Pancreas (tissue), 10 donors: ENCODE results near the gene ANTKMT. TPM values are rescaled to one million over a fixed set of nuclear protein-coding genes. Genes with fewer than 3 reads are reported as not detected.

ENCODE experiments used
- ATAC-seq, 4 donors: fragments of 200-7000 bp; cut with Tn5 transposase; one replicate each; pipeline versions ENCODE4 v1.8.0 to v1.9.1; 2020; ENCODE audit warnings: mild to moderate bottlenecking in 4 of 4, moderate library complexity in 4 of 4
- DNase-seq, 6 donors: peaks; one replicate each; pipeline ENCODE4 v3.0.0-alpha.2; 2020
- FAIRE-seq: peaks from 2 replicates; lab custom pipeline; 2012; peaks lifted over from hg19 to GRCh38; lab: Jason Lieb, UNC
- H3K27ac ChIP-seq, 4 donors: fragments of 200-600 bp; sonication (generic); 1 replicate in 3 of 4; 2 replicates in 1 of 4; pipeline versions ENCODE4 v1.5.0 to v1.8.0; 2020
- H3K27me3 ChIP-seq, 4 donors: fragments of 200-600 bp; one replicate each; pipeline ENCODE4 v1.8.0; 2021
- H3K36me3 ChIP-seq, 3 donors: fragments of 200-600 bp; sonication (generic) in 1 of 3; one replicate each; pipeline versions ENCODE4 v1.5.0 to v1.8.0; 2020 to 2021
- H3K4me1 ChIP-seq, 3 donors: fragments of 200-600 bp; one replicate each; pipeline ENCODE4 v1.8.0; 2021
- H3K4me3 ChIP-seq, 4 donors: fragments of 200-600 bp; sonication (generic) in 2 of 4; one replicate each; pipeline versions ENCODE4 v1.5.0 to v1.8.0; 2020 to 2021
- H3K9me3 ChIP-seq, 4 donors: fragments of 200-600 bp; one replicate each; pipeline ENCODE4 v1.8.0; 2021
- CTCF ChIP-seq, 4 donors: fragments of 200-600 bp; sonication (generic) in 3 of 4; IDR thresholded peaks; one replicate each; pipeline versions ENCODE4 v1.5.0 to v1.8.0; 2021; ENCODE audit warnings: antibody characterized with exemption in 4 of 4
- WGBS, 2 donors: extraction: QIAGEN DNeasy Blood & Tissue Kit; methylation state at CpG; one replicate each; pipeline ENCODE4 v1.1.7; 2013; 5-methylcytosine and 5-hydroxymethylcytosine counted together
- intact Hi-C, 3 donors: fragments of 100-400 bp; cut with DNase I; formaldehyde crosslinking; loops; one replicate each; pipeline versions ENCODE4 v1.11.1 to v1.14.2; 2022
- polyA plus RNA-seq, 2 donors: library from polyadenylated mRNA; stranded (reverse); fragments of 200-250 nt; gene quantifications; one replicate each; pipeline ENCODE4 v1.2.3, GENCODE V29; 2013
- total RNA-seq, 6 donors: library from RNA; stranded (reverse); fragmentation: NEBNext Ultra II Directional in 4 of 6; extraction: Animal tissue kit (Norgen Biotek cat#: 25700) in 4 of 6; gene quantifications; one replicate each; pipeline versions ENCODE4 v1.2.1 to v1.2.4, GENCODE V29; 2021 to 2023
- donor health status: healthy with polysubstance abuse.
- donor health status: DM: no; HTN: no; CAD: no; lungs with moderate emphysema.
- donor health status: DM: no; HTN: no; CAD: no.
- donor health status: control.
- donor health status: control.
- donor health status: Bipolar disorder and iron deficiency.
- donor health status: DM: yes; HTN: yes; CAD: no.
- donor health status: DM: no; HTN: no; CAD: no.
- donor health status: DM: no; HTN: no; CAD: no.
- donor health status: DM: yes; HTN: yes; CAD: no.

The ANTKMT gene
- total and polyA plus RNA-seq, 8 donors = 12.2 to 41.7 (median 22.1) TPM

DNA sequence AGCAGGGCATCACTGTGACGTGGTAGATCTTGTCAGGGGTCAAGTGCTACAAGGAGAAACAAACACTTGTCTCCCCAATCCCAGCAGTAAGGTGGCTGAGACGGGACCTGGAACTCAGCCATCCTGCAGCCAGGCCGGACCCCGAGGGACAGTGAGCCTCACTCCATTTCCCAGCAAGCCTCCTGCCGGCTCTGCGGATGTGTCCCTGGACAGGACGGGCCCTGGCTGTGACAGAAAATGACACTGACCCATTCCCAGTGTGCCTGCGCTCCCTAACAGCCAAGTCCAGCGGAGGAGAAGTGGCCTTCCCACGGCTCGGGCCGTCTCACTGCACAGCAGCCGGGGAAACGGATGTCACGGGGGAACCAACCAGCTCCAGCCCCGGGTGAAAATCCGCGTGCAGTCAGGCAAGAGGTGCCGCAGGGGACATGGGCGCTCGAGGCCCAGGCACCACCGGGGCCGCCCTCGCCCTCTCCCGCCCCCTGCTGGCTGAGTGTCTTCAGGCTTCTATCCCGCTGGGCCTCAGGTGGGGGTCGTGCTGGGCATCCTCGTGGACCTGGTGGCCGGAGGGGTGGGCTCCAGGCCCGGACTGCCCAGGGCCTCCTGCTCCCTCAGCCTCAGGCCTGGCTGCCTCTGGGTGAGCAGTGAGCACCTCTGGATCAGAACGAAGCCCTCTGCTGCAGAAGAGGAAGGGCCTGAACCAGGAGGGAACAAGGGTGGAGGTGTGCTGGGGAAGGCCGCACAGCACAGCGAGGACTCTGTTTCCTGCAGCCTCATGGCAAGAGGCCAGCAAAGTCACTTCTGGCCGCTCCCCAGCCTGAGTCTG lies 12.6 kb downstream of the ANTKMT start:
- no peaks in the 10 kb centered on the region for H3K9me3 ChIP-seq
- peaks cover 0 to under 1% (median under 1%) of the 10 kb centered on the region in 3 donors for H3K4me1 ChIP-seq
- 88 to 90% methylated on average over 33 to 34 of the region's 34 CpGs for WGBS, 2 donors
- intact Hi-C loops = no loop called here
- no peak for ATAC-seq
- no peak for FAIRE-seq
- no peaks in the 10 kb centered on the region for H3K27me3 ChIP-seq
- H3K27ac ChIP-seq = no peak overlapping the region
- H3K4me3 ChIP-seq = no peak overlapping the region
- no peak for TF ChIP-seq CTCF (IDR thresholded peaks at IDR 0.05)
- peaks cover 0 to 40% (median 0%) of the 10 kb centered on the region in 3 donors for H3K36me3 ChIP-seq
- peak in 5 of 6 donors; percentile 12 to 71 (median 40) for DNase-seq

GRCh38 chr16:734208-734980 lies 13.4 kb downstream of the ANTKMT start:
- intact Hi-C loops = no loop called here
- Histone ChIP-seq H3K9me3 (no peaks in the 10 kb centered on the region), H3K4me3 (no peak overlapping the region), H3K36me3 (peaks cover 0 to 40% (median 0%) of the 10 kb centered on the region in 3 donors), H3K4me1 (no peaks in the 10 kb centered on the region), H3K27me3 (no peaks in the 10 kb centered on the region), H3K27ac (no peak overlapping the region)
- DNase-seq (peak in 2 of 6 donors; percentile 14 to 67), FAIRE-seq (no peak), ATAC-seq (no peak)
- WGBS, 2 donors = 90 to 94% methylated on average over 46 to 49 of the region's 49 CpGs
- TF ChIP-seq CTCF (IDR thresholded peaks at IDR 0.05) = no peak

GRCh38 chr16:734981-735881 lies 14.3 kb downstream of the ANTKMT start:
- intact Hi-C loops = no loop called here
- 93 to 95% methylated on average over 25 of the region's 25 CpGs for WGBS, 2 donors
- no peak for TF ChIP-seq CTCF (IDR thresholded peaks at IDR 0.05)
- DNase-seq (peak in 1 of 6 donors; percentile 67), ATAC-seq (no peak), FAIRE-seq (no peak)
- Histone ChIP-seq H3K4me3 (no peak overlapping the region), H3K4me1 (peaks cover 5 to 7% (median 7%) of the 10 kb centered on the region in 3 donors), H3K27ac (no peak overlapping the region), H3K36me3 (peaks cover 0 to 40% (median 0%) of the 10 kb centered on the region in 3 donors), H3K9me3 (no peaks in the 10 kb centered on the region), H3K27me3 (no peaks in the 10 kb centered on the region)

DNA sequence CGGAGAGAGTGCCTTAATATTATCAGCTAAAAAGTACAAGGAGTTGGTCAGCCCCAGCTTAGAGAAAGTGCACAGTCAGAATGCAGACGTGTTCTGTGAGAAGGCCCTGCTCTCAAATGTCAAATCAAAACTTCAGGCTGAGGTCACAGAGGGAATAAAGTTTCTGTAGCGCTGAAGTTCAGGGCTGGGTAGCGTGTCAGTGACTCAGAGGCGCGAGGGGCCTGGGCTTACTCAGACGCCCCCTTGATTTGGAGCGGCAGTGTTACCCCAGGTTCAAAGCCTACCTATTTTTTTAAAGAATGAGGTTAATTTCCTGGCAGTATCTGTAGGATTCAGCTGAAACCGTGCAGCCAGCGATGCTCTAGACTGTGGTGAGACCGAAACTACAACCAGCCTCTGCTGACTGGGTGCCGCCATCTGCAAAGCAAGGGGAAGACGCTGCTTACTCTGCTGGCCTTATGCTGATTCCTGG lies 15.1 kb downstream of the ANTKMT start:
- H3K9me3 ChIP-seq = no peaks in the 10 kb centered on the region
- WGBS, 2 donors = 89 to 91% methylated on average over 13 of the region's 13 CpGs
- ATAC-seq = no peak
- no peaks in the 10 kb centered on the region for H3K27me3 ChIP-seq
- intact Hi-C loops = no loop called here
- no peak for DNase-seq
- no peak overlapping the region for H3K27ac ChIP-seq
- peaks cover 5 to 7% (median 7%) of the 10 kb centered on the region in 3 donors for H3K4me1 ChIP-seq
- H3K36me3 ChIP-seq = peaks cover 0 to 40% (median 0%) of the 10 kb centered on the region in 3 donors
- FAIRE-seq = no peak
- no peak for TF ChIP-seq CTCF (IDR thresholded peaks at IDR 0.05)
- H3K4me3 ChIP-seq = no peak overlapping the region
